GM12878 (cell line): ENCODE measurements around the gene PLXNA2. TPM values are rescaled to one million over a fixed set of nuclear protein-coding genes. Genes with fewer than 3 reads are reported as not detected.

Source experiments
- ATAC-seq: fragments of 200-7000 bp; cut with Tn5 transposase; 3 replicates; pipeline ENCODE4 v1.9.1; 2020; ENCODE audit warnings: mild to moderate bottlenecking, moderate library complexity
- BruUV-seq: library from RNA; stranded (reverse); fragments of 400-500 nt; replicated peaks from 2 replicates; lab custom pipeline; 2021; lab: Mats Ljungman, UMichigan
- CTCF ChIA-PET: fragments of 300-600 bp; sonication (Branson Sonifier 250); formaldehyde crosslinking; extraction: SDS; loops from one replicate; lab custom pipeline; 2021; ENCODE audit warnings: inconsistent platforms; lab: Yijun Ruan, JAX
- POLR2A ChIA-PET: fragments of 350-600 bp; formaldehyde crosslinking; extraction: SDS; loops from one replicate; lab custom pipeline; 2021; ENCODE audit warnings: inconsistent platforms; lab: Charles Lee
- RAD21 ChIA-PET: fragments of 300-600 bp; sonication (Branson Sonifier 250); formaldehyde crosslinking; loops from one replicate; lab custom pipeline; 2023; ENCODE audit warnings: antibody characterized with exemption; ENCODE audit not compliant: unreplicated experiment; lab: Charles Lee
- SMC1A ChIA-PET: fragments of 300-600 bp; sonication (Branson Sonifier 250); formaldehyde crosslinking; loops from one replicate; lab custom pipeline; 2023; ENCODE audit not compliant: unreplicated experiment, uncharacterized antibody; lab: Charles Lee
- DNase-seq: peaks from one replicate; pipeline ENCODE4 v3.0.0-alpha.2; 2011; ENCODE audit warnings: low read depth, low spot score
- FAIRE-seq: peaks from 3 replicates; lab custom pipeline; 2011; peaks lifted over from hg19 to GRCh38; lab: Jason Lieb, UNC
- H2AFZ ChIP-seq: 2 replicates; pipeline ENCODE4 v1.6.0; 2011; ENCODE audit warnings: low read depth, low read length, control low read depth; ENCODE audit not compliant: control insufficient read depth
- H3K27ac ChIP-seq: 2 replicates; pipeline ENCODE4 v1.5.1; 2011; ENCODE audit warnings: control low read depth; ENCODE audit not compliant: control insufficient read depth, insufficient read depth
- H3K27me3 ChIP-seq, 2 experiments: replicated peaks in 1 of 2; 2 replicates each; pipeline versions ENCODE4 v1.6.0 to v1.6.1; 2011; ENCODE audit warnings: low read length in 1 of 2; ENCODE audit not compliant: control insufficient read depth in 2 of 2, insufficient read depth in 2 of 2
- H3K36me3 ChIP-seq, 2 experiments: 2 replicates each; pipeline ENCODE4 v1.5.1; 2011; ENCODE audit warnings: low read length in 1 of 2; ENCODE audit not compliant: control insufficient read depth in 2 of 2, insufficient read depth in 2 of 2
- H3K4me1 ChIP-seq: 2 replicates; pipeline ENCODE4 v1.6.1; 2011; ENCODE audit warnings: mild to moderate bottlenecking, low read length, moderate library complexity, mixed read lengths; ENCODE audit not compliant: control insufficient read depth, insufficient read depth
- H3K4me2 ChIP-seq: 2 replicates; pipeline ENCODE4 v1.6.0; 2011; ENCODE audit warnings: control low read depth; ENCODE audit not compliant: control insufficient read depth, insufficient read depth
- H3K4me3 ChIP-seq: fragments of 200-600 bp; sonication (generic); 2 replicates; pipeline ENCODE4 v1.5.1; 2016
- H3K79me2 ChIP-seq: 2 replicates; pipeline ENCODE4 v1.6.0; 2011; ENCODE audit warnings: low read length; ENCODE audit not compliant: control insufficient read depth, insufficient read depth
- H3K9ac ChIP-seq: 2 replicates; pipeline ENCODE4 v1.8.0; 2011; ENCODE audit warnings: low read length, control low read depth, mixed read lengths; ENCODE audit not compliant: control insufficient read depth, insufficient read depth
- H3K9me3 ChIP-seq: replicated peaks from 3 replicates; pipeline ENCODE4 v1.5.1; 2011; ENCODE audit warnings: mild to moderate bottlenecking, low read length; ENCODE audit not compliant: control insufficient read depth, insufficient read depth
- H4K20me1 ChIP-seq: 2 replicates; pipeline ENCODE4 v1.6.0; 2011; ENCODE audit not compliant: control insufficient read depth, insufficient read depth
- CHD2 ChIP-seq: IDR thresholded peaks from 2 replicates; pipeline ENCODE4 v1.6.1; 2011; ENCODE audit warnings: low read depth, low read length, improper control_type of control experiment, borderline replicate concordance
- EZH2 ChIP-seq: IDR thresholded peaks from 2 replicates; pipeline ENCODE4 v1.6.1; 2012; ENCODE audit warnings: low read depth, mild to moderate bottlenecking, control low read depth, inconsistent platforms, low read length, borderline replicate concordance; ENCODE audit not compliant: control insufficient read depth
- FOXM1 ChIP-seq: IDR thresholded peaks from 2 replicates; pipeline ENCODE4 v1.6.1; 2012; ENCODE audit warnings: low read depth, mild to moderate bottlenecking, inconsistent platforms, low read length, moderate library complexity
- IRF4 ChIP-seq: IDR thresholded peaks from 2 replicates; pipeline ENCODE4 v1.6.1; 2011; ENCODE audit warnings: low read depth, low read length
- POLR2AphosphoS2 ChIP-seq: IDR thresholded peaks from 2 replicates; pipeline ENCODE4 v1.6.1; 2011; ENCODE audit warnings: low read depth, mild to moderate bottlenecking, low read length, improper control_type of control experiment, moderate library complexity
- TAF1 ChIP-seq: IDR thresholded peaks from 2 replicates; pipeline ENCODE4 v1.6.1; 2011; ENCODE audit warnings: mild to moderate bottlenecking, low read depth, low read length, borderline replicate concordance
- ZSCAN29 ChIP-seq: fragments of 450-650 bp; IDR thresholded peaks from 2 replicates; pipeline ENCODE4 v1.6.1; 2017; ENCODE audit warnings: mild to moderate bottlenecking, moderate library complexity
- WGBS: methylation state at CpG from one replicate; pipeline ENCODE4 v1.1.6; 2016; ENCODE audit warnings: low lambda C conversion rate; ENCODE audit not compliant: insufficient replicate concordance, insufficient coverage; ENCODE audit errors: missing lambda C conversion rate; 5-methylcytosine and 5-hydroxymethylcytosine counted together
- in situ Hi-C: fragments of 300-500 bp; cut with MboI; formaldehyde crosslinking; loops from 9 replicates; pipeline ENCODE4 v1.14.3; 2018; ENCODE audit warnings: mixed read lengths
- intact Hi-C: fragments of 100-400 bp; cut with micrococcal nuclease; formaldehyde crosslinking; loops from one replicate; pipeline ENCODE4 v1.14.2; 2022; ENCODE audit not compliant: unreplicated experiment
- polyA plus RNA-seq, 11 experiments: library from polyadenylated mRNA; depleted of rRNA in 4 of 11; unstranded in 6 of 11; stranded (reverse) in 5 of 11; fragments of >200 nt; fragmentation: Nextera tagmentation in 4 of 11; fragmentation: Illumina TruSeq in 1 of 11; extraction: Ambion mirVana in 4 of 11; extraction: Trizol in 1 of 11; gene quantifications; 1 replicate in 1 of 11; 2 replicates in 10 of 11; pipeline versions ENCODE4 v1.2.1 to v1.2.3, GENCODE V29; 2011 to 2016; ENCODE audit warnings: inconsistent platforms in 2 of 11, missing spikeins in 2 of 11, low read depth in 1 of 11
- total RNA-seq, 4 experiments: library from RNA; depleted of rRNA in 3 of 4; stranded (reverse); fragments of >200 nt in 3 of 4; fragmentation: Illumina TruSeq in 1 of 4; extraction: Trizol in 1 of 4; gene quantifications; 2 replicates each; pipeline versions ENCODE4 v1.2.1 to v1.2.3, GENCODE V29; 2013 to 2021
- TF ChIP-seq, protein P1 (sequence below): fragments of 450-650 bp; conservative IDR thresholded peaks from 2 replicates; pipeline ENCODE4 v1.6.1; 2017; ENCODE audit warnings: mild to moderate bottlenecking, moderate library complexity
- TF ChIP-seq, protein P2 (sequence below): fragments of 450-650 bp; IDR thresholded peaks from 2 replicates; pipeline ENCODE4 v1.6.1; 2014; ENCODE audit warnings: mild to moderate bottlenecking
- TF ChIP-seq, protein P3 (sequence below): fragments of 450-650 bp; IDR thresholded peaks from 2 replicates; pipeline ENCODE4 v1.6.1; 2016; ENCODE audit warnings: mild to moderate bottlenecking
- TF ChIP-seq, protein P4 (sequence below): fragments of 450-650 bp; IDR thresholded peaks from 2 replicates; pipeline ENCODE4 v1.6.1; 2017; ENCODE audit warnings: mild to moderate bottlenecking, low read depth, inconsistent platforms; ENCODE audit not compliant: poor library complexity, severe bottlenecking

PLXNA2 gene
- total and polyA plus RNA-seq, 10 of the 15 experiments (the other 5 are each of a cell fraction or from before 2014, with no cell fraction given): under 0.01 to 0.08 (median 0.07) TPM; not detected in 4

DNA sequence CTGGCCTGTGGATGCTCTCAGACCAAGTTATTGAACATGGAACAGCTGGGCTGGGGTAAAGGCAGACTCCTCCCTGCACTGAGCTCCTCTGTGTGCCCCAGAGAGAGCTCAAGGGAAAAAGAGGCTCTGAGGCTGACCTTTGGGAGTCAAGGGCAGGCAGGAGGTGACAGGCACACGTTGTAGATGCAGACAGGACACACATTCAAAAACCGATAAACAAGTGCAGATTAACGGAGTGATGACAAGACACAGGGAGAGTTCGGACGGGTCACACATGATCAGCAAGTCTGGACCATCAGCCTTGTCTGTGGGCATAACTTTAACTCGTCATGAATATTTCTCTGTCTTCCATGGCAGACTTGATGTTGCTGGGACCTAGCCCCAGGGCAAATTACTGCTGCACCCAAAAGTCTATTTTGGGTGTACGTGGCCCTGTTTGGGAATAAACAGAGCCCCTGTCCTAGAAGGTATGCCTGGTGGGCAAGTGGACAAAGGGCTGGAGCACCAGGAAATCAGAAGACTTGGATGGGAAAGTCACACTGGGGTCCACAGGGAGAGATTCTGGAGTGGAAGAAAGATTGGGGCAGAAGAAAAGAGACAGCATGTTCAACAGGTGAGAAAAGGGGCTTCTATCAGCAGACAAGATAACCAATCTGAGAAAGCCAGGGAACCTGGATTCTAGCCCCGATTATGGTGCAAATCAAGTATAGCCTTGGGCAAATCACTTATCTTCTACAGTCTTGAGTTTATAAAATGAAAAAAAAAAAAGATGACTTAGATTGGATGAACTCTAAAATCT, 74.9 kb downstream of the PLXNA2 start (continued):
- TF ChIP-seq EZH2: no peak

DNA sequence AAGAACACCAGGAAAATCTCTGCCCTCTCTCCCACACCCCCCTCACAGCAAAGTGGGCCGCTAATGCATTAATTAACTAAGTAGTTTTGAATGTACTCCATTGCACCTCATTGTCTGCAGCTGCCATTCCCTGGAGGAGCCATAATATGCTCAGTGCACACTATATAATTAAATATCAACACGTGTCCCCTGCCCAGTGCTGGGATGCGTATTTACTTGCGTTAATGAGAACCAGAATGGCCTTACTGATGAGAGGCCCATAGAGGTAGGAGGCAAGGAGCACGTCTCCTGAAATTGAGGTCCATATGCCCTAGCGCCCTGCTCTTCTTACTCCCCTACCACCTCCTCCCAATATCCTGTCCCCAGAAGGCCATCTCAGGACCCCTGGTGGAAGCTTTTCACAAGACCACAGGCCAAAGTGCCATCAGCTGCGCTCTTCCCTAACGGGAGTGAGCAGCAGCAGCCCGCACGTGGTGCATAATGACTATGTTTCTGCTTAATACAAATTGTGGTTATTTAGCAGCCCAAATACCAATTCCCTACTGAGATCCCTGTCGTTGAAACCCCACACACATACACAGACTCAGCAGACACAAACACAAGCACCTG, 76.8 kb downstream of the PLXNA2 start:
- in situ Hi-C loops (no loop called here), intact Hi-C loops (no loop called here)
- Histone ChIP-seq H3K79me2 (no peaks in the 10 kb centered on the region), H3K4me2 (no peak overlapping the region), H3K4me1 (no peaks in the 10 kb centered on the region), H3K9ac (no peak overlapping the region), H3K4me3 (no peak overlapping the region), H3K9me3 (no peaks in the 10 kb centered on the region), H3K36me3 (no peaks in the 10 kb centered on the region), H3K27ac (no peak overlapping the region), H4K20me1 (no peaks in the 10 kb centered on the region), H3K27me3 (peaks cover 0 to 3% of the 10 kb centered on the region in 2 experiments; a peak in 2 of 4 replicates), H2AFZ (no peak overlapping the region)
- FAIRE-seq (no peak), ATAC-seq (no peak), DNase-seq (no peak)
- ChIA-PET RAD21 (no interaction called here), CTCF (no interaction called here), SMC1A (no interaction called here), POLR2A (no interaction called here)
- 47% methylated on average over 11 of the region's 11 CpGs for WGBS
- no TSS peak for BruUV-seq
- TF ChIP-seq IRF4: no peak
- no peak for TF ChIP-seq CHD2
- TF ChIP-seq, protein P1, sequence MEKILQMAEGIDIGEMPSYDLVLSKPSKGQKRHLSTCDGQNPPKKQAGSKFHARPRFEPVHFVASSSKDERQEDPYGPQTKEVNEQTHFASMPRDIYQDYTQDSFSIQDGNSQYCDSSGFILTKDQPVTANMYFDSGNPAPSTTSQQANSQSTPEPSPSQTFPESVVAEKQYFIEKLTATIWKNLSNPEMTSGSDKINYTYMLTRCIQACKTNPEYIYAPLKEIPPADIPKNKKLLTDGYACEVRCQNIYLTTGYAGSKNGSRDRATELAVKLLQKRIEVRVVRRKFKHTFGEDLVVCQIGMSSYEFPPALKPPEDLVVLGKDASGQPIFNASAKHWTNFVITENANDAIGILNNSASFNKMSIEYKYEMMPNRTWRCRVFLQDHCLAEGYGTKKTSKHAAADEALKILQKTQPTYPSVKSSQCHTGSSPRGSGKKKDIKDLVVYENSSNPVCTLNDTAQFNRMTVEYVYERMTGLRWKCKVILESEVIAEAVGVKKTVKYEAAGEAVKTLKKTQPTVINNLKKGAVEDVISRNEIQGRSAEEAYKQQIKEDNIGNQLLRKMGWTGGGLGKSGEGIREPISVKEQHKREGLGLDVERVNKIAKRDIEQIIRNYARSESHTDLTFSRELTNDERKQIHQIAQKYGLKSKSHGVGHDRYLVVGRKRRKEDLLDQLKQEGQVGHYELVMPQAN: no peak
- TF ChIP-seq, protein P2, sequence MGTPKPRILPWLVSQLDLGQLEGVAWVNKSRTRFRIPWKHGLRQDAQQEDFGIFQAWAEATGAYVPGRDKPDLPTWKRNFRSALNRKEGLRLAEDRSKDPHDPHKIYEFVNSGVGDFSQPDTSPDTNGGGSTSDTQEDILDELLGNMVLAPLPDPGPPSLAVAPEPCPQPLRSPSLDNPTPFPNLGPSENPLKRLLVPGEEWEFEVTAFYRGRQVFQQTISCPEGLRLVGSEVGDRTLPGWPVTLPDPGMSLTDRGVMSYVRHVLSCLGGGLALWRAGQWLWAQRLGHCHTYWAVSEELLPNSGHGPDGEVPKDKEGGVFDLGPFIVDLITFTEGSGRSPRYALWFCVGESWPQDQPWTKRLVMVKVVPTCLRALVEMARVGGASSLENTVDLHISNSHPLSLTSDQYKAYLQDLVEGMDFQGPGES: no peak
- TF ChIP-seq ZSCAN29: no peak
- TF ChIP-seq POLR2AphosphoS2: no peak
- no peak for TF ChIP-seq TAF1
- TF ChIP-seq, protein P3, sequence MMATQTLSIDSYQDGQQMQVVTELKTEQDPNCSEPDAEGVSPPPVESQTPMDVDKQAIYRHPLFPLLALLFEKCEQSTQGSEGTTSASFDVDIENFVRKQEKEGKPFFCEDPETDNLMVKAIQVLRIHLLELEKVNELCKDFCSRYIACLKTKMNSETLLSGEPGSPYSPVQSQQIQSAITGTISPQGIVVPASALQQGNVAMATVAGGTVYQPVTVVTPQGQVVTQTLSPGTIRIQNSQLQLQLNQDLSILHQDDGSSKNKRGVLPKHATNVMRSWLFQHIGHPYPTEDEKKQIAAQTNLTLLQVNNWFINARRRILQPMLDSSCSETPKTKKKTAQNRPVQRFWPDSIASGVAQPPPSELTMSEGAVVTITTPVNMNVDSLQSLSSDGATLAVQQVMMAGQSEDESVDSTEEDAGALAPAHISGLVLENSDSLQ: no peak
- TF ChIP-seq, protein P4, sequence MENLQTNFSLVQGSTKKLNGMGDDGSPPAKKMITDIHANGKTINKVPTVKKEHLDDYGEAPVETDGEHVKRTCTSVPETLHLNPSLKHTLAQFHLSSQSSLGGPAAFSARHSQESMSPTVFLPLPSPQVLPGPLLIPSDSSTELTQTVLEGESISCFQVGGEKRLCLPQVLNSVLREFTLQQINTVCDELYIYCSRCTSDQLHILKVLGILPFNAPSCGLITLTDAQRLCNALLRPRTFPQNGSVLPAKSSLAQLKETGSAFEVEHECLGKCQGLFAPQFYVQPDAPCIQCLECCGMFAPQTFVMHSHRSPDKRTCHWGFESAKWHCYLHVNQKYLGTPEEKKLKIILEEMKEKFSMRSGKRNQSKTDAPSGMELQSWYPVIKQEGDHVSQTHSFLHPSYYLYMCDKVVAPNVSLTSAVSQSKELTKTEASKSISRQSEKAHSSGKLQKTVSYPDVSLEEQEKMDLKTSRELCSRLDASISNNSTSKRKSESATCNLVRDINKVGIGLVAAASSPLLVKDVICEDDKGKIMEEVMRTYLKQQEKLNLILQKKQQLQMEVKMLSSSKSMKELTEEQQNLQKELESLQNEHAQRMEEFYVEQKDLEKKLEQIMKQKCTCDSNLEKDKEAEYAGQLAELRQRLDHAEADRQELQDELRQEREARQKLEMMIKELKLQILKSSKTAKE: no peak
- TF ChIP-seq FOXM1: no peak
